ENCODE measurements around the gene IGSF6.

GRCh38 chr16:21600031-21600773 is 52.2 kb downstream of the IGSF6 start:
- TF ChIP-seq EZH2 (IDR thresholded peaks at IDR 0.05; ENCODE audit: insufficient read depth, poor library complexity, severe bottlenecking) (no peak), EZH2phosphoT487 (IDR thresholded peaks at IDR 0.05; ENCODE audit: insufficient read depth, low read depth) (no peak)
